A549 (cell line): ENCODE data around the gene TPO. TPM values are rescaled to one million over a fixed set of nuclear protein-coding genes. Genes with fewer than 3 reads are reported as not detected.

Source experiments
- ATAC-seq, 2 experiments: fragments of 200-7000 bp in 1 of 2; fragments of >200 bp in 1 of 2; cut with Nextera tagmentation in 1 of 2; cut with Tn5 transposase in 1 of 2; 3 replicates each; pipeline versions ENCODE4 v1.8.0 to v1.9.1; 2018 to 2020; ENCODE audit warnings: mild to moderate bottlenecking in 1 of 2, moderate library complexity in 1 of 2
- CTCF ChIA-PET: fragments of 300-600 bp; sonication (Branson Sonifier 250); formaldehyde crosslinking; extraction: SDS; loops from one replicate; lab custom pipeline; 2021; ENCODE audit warnings: antibody characterized with exemption, inconsistent platforms; lab: Yijun Ruan, JAX
- POLR2A ChIA-PET: fragments of 350-600 bp; formaldehyde crosslinking; extraction: SDS; loops from one replicate; lab custom pipeline; 2021; ENCODE audit warnings: antibody characterized with exemption, inconsistent platforms; lab: Yijun Ruan, JAX
- DNase-seq, 2 experiments: peaks; one replicate each; pipeline versions ENCODE4 v3.0.0 to v3.0.0-alpha.2; 2011 to 2016; ENCODE audit warnings: low read depth in 1 of 2, low spot score in 1 of 2
- FAIRE-seq: peaks from 2 replicates; lab custom pipeline; 2011; peaks lifted over from hg19 to GRCh38; lab: Jason Lieb, UNC
- H3K27ac ChIP-seq, 2 experiments: fragments of >200 bp; sonication (Bioruptor Twin); formaldehyde crosslinking; 3 replicates each; pipeline ENCODE4 v1.5.1; 2016 to 2017
- H3K4me1 ChIP-seq: fragments of >200 bp; sonication (Bioruptor Twin); formaldehyde crosslinking; 3 replicates; pipeline ENCODE4 v1.6.1; 2016
- H3K4me2 ChIP-seq: fragments of >200 bp; sonication (Bioruptor Twin); formaldehyde crosslinking; 3 replicates; pipeline ENCODE4 v1.6.1; 2016
- H3K4me3 ChIP-seq: fragments of >200 bp; sonication (Bioruptor Twin); formaldehyde crosslinking; 3 replicates; pipeline ENCODE4 v1.5.1; 2016
- H3K9me3 ChIP-seq: fragments of >200 bp; sonication (Bioruptor Twin); formaldehyde crosslinking; 3 replicates; pipeline ENCODE4 v1.6.1; 2016
- ATOH8 ChIP-seq: fragments of 250-450 bp; sonication (Bioruptor Pico); IDR thresholded peaks from 2 replicates; pipeline ENCODE4 v1.5.0; 2020; ENCODE audit warnings: low read depth, mild to moderate bottlenecking, moderate library complexity
- CBX2 ChIP-seq: fragments of 200-600 bp; sonication (generic); IDR thresholded peaks from 2 replicates; pipeline ENCODE4 v1.6.1; 2016; ENCODE audit warnings: low read depth, mild to moderate bottlenecking, borderline replicate concordance
- CHD2 ChIP-seq: fragments of 150-350 bp; IDR thresholded peaks from 2 replicates; pipeline ENCODE4 v1.6.1; 2014; ENCODE audit warnings: low read length; ENCODE audit not compliant: partially characterized antibody
- EHF ChIP-seq: fragments of 250-450 bp; sonication (Bioruptor Pico); IDR thresholded peaks from 2 replicates; pipeline ENCODE4 v1.5.0; 2020; ENCODE audit warnings: mild to moderate bottlenecking
- EHMT2 ChIP-seq: fragments of 200-600 bp; sonication (generic); IDR thresholded peaks from 2 replicates; pipeline ENCODE4 v1.6.1; 2016; ENCODE audit warnings: antibody characterized with exemption, low read depth, mild to moderate bottlenecking, moderate library complexity
- ESRRA ChIP-seq: fragments of 150-350 bp; IDR thresholded peaks from 2 replicates; pipeline ENCODE4 v1.6.1; 2014; ENCODE audit warnings: mild to moderate bottlenecking, low read length, borderline replicate concordance
- HDAC2 ChIP-seq: fragments of 200-600 bp; sonication (generic); IDR thresholded peaks from 2 replicates; pipeline ENCODE4 v1.6.1; 2016
- HOXA7 ChIP-seq: fragments of 250-450 bp; sonication (Bioruptor Pico); IDR thresholded peaks from 2 replicates; pipeline ENCODE4 v1.5.0; 2020; ENCODE audit warnings: mild to moderate bottlenecking, moderate library complexity
- JUNB ChIP-seq: fragments of >200 bp; sonication (Bioruptor Twin); formaldehyde crosslinking; IDR thresholded peaks from 2 replicates; pipeline ENCODE4 v1.6.1; 2016
- KDM5A ChIP-seq: fragments of 200-600 bp; sonication (generic); IDR thresholded peaks from 2 replicates; pipeline ENCODE4 v1.6.1; 2016; ENCODE audit warnings: antibody characterized with exemption, mild to moderate bottlenecking
- MAZ ChIP-seq: fragments of 150-350 bp; IDR thresholded peaks from 2 replicates; pipeline ENCODE4 v1.6.1; 2014; ENCODE audit warnings: antibody characterized with exemption, low read depth, low read length, borderline replicate concordance
- NFE2L2 ChIP-seq: fragments of 150-350 bp; conservative IDR thresholded peaks from 2 replicates; pipeline ENCODE4 v1.6.1; 2014; ENCODE audit warnings: low read length
- NPAS2 ChIP-seq: fragments of 250-450 bp; sonication (Bioruptor Pico); IDR thresholded peaks from 2 replicates; pipeline ENCODE4 v1.8.0; 2022; ENCODE audit warnings: mild to moderate bottlenecking, moderate library complexity, borderline replicate concordance
- PBX3 ChIP-seq: IDR thresholded peaks from 2 replicates; pipeline ENCODE4 v1.6.1; 2012
- PHF8 ChIP-seq: fragments of 200-600 bp; sonication (generic); IDR thresholded peaks from 2 replicates; pipeline ENCODE4 v1.6.1; 2016; ENCODE audit warnings: low read depth, mild to moderate bottlenecking, antibody characterized with exemption, moderate library complexity, borderline replicate concordance
- POLR2AphosphoS2 ChIP-seq: conservative IDR thresholded peaks from 2 replicates; pipeline ENCODE4 v1.6.1; 2012; ENCODE audit warnings: low read length, improper control_type of control experiment, inconsistent platforms
- RFX5 ChIP-seq: fragments of 450-650 bp; IDR thresholded peaks from 2 replicates; pipeline ENCODE4 v1.7.1; 2014; ENCODE audit warnings: antibody characterized with exemption, mild to moderate bottlenecking, moderate library complexity
- ZC3H11A ChIP-seq: fragments of 450-650 bp; IDR thresholded peaks from 2 replicates; pipeline ENCODE4 v1.6.1; 2014; ENCODE audit warnings: antibody characterized with exemption, mild to moderate bottlenecking
- ZSCAN20 ChIP-seq: fragments of 250-450 bp; sonication (Bioruptor Pico); IDR thresholded peaks from 2 replicates; pipeline ENCODE4 v1.8.0; 2022; ENCODE audit warnings: mild to moderate bottlenecking, moderate library complexity
- WGBS: methylation state at CpG from one replicate; pipeline ENCODE4 v1.1.6; 2017; ENCODE audit errors: missing lambda C conversion rate; 5-methylcytosine and 5-hydroxymethylcytosine counted together
- polyA plus RNA-seq, 4 experiments: library from polyadenylated mRNA; depleted of rRNA in 3 of 4; stranded (reverse); fragments of >200 nt; fragmentation: RNase III in 1 of 4; extraction: RNeasy Plus Mini Kit Qiagen cat#74134 plus additional on column Dnase treatment in 1 of 4; gene quantifications; 2 replicates in 3 of 4; 3 replicates in 1 of 4; pipeline ENCODE4 v1.2.3, GENCODE V29; 2011 to 2017
- TF ChIP-seq, protein P1 (sequence below): fragments of 250-450 bp; sonication (Bioruptor Pico); IDR thresholded peaks from 2 replicates; pipeline ENCODE4 v1.5.0; 2021; ENCODE audit warnings: mild to moderate bottlenecking, moderate library complexity, borderline replicate concordance

Gene TPO
- polyA plus RNA-seq, 2 of the 4 experiments (the other 2 are of a cell fraction) = 0.05 TPM; not detected in 1

- TF ChIP-seq HDAC2 = no peak
- TF ChIP-seq, protein P1, sequence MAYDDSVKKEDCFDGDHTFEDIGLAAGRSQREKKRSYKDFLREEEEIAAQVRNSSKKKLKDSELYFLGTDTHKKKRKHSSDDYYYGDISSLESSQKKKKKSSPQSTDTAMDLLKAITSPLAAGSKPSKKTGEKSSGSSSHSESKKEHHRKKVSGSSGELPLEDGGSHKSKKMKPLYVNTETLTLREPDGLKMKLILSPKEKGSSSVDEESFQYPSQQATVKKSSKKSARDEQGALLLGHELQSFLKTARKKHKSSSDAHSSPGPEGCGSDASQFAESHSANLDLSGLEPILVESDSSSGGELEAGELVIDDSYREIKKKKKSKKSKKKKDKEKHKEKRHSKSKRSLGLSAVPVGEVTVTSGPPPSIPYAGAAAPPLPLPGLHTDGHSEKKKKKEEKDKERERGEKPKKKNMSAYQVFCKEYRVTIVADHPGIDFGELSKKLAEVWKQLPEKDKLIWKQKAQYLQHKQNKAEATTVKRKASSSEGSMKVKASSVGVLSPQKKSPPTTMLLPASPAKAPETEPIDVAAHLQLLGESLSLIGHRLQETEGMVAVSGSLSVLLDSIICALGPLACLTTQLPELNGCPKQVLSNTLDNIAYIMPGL = no peak
- no peak for TF ChIP-seq ZC3H11A
Measured at GRCh38 chr2:1494257-1494656, 81.0 kb downstream of the TPO start.

GRCh38 chr2:1494906-1495305 is 81.6 kb downstream of the TPO start:
- Histone ChIP-seq H3K4me2 (no peak overlapping the region), H3K27ac (no peak overlapping the region)
- no peak for DNase-seq
- POLR2A ChIA-PET = no interaction called here
- TF ChIP-seq ATOH8 = no peak
- TF ChIP-seq, all 56 proteins: peak for 0
- Histone ChIP-seq H3K4me3 (no peak overlapping the region), H3K4me1 (no peaks in the 10 kb centered on the region), H3K9me3 (no peaks in the 10 kb centered on the region)
- ATAC-seq = no peak
- 35% methylated on average over 9 of the region's 9 CpGs for WGBS
- CTCF ChIA-PET = no interaction called here
- no peak for FAIRE-seq

More at GRCh38 chr2:1494257-1494656, 81.0 kb downstream of the TPO start:
- ATAC-seq (no peak), FAIRE-seq (no peak), DNase-seq (no peak)
- Histone ChIP-seq H3K4me3 (no peak overlapping the region), H3K9me3 (no peaks in the 10 kb centered on the region), H3K4me2 (no peak overlapping the region), H3K4me1 (no peaks in the 10 kb centered on the region), H3K27ac (no peak overlapping the region)
- ChIA-PET CTCF (no interaction called here), POLR2A (no interaction called here)
- 44% methylated on average over 6 of the region's 12 CpGs for WGBS

DNA sequence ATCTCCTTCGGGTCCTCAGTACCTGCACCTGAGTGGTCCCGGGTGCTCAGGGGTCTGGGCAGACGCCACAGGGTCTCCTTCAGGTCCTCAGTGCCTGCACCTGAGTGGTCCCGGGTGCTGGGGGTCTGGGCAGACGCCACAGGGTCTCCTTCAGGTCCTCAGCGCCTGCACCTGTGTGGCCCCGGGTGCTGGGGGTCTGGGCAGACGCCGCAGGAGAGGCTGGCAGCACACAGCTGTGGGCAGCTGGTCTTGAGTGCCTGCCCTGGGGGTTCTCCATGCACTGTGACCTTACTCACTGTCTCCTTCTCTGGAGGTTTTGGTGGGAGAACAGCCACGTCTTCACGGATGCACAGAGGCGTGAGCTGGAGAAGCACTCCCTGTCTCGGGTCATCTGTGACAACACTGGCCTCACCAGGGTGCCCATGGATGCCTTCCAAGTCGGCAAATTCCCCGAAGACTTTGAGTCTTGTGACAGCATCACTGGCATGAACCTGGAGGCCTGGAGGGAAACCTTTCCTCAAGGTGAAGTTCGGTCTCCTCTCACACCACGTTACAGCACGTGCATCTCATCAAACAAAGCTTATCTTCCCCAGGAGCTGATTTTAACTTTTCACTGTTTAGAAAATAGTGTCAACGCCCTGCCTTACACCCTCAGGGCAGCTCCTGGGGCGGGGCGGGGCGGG is 82.6 kb downstream of the TPO start:
- POLR2A ChIA-PET = no interaction called here
- TF ChIP-seq PBX3 (no peak), CBX2 (no peak), EHMT2 (no peak), NFE2L2 (no peak), PHF8 (no peak), MAZ (no peak), CHD2 (no peak), RFX5 (no peak), POLR2AphosphoS2 (no peak), JUNB (no peak), HOXA7 (CRISPR knock-in tag) (no peak), ESRRA (no peak), HDAC2 (no peak), NPAS2 (CRISPR knock-in tag) (no peak), EHF (CRISPR knock-in tag) (no peak), ZSCAN20 (no peak), KDM5A (no peak)
- TF ChIP-seq, protein P1 = no peak
- no peak for FAIRE-seq
- no peak for ATAC-seq
- Histone ChIP-seq H3K4me1 (no peaks in the 10 kb centered on the region), H3K9me3 (no peaks in the 10 kb centered on the region), H3K27ac (no peak overlapping the region), H3K4me2 (no peak overlapping the region), H3K4me3 (no peak overlapping the region)
- DNase-seq = no peak
- WGBS = 9% methylated on average over 17 of the region's 22 CpGs
- CTCF ChIA-PET = interaction anchor here (1.1 kb wide), 1 partner anchor 9 kb away, joined by 3 read pairs; no protein-coding TSS in a partner anchor
